Coronary artery (tissue), 2 donors: Measurements from ENCODE around the gene ASCC1.

Experiments used
- DNase-seq: peaks from one replicate; pipeline ENCODE4 v3.0.0-alpha.2; 2017; ENCODE audit warnings: low spot score
- H3K27ac ChIP-seq, 2 donors: fragments of 200-600 bp; sonication (generic); one replicate each; pipeline ENCODE4 v1.5.1; 2016 to 2019
- H3K4me3 ChIP-seq: fragments of 200-600 bp; sonication (generic); 2 replicates; pipeline ENCODE4 v1.5.1; 2016; ENCODE audit warnings: mild to moderate bottlenecking, moderate library complexity
- TF ChIP-seq, protein P1 (sequence below): fragments of 200-600 bp; sonication (generic); IDR thresholded peaks from one replicate; pipeline ENCODE4 v1.5.1; 2019; ENCODE audit warnings: antibody characterized with exemption

Gene ASCC1

GRCh38 chr10:72260239-72260975 is 44.3 kb upstream of the ASCC1 start:
- peak overlapping the region; percentile 73 for H3K4me3 ChIP-seq
- H3K27ac ChIP-seq = peak overlapping the region; percentile 94
- TF ChIP-seq, protein P1, sequence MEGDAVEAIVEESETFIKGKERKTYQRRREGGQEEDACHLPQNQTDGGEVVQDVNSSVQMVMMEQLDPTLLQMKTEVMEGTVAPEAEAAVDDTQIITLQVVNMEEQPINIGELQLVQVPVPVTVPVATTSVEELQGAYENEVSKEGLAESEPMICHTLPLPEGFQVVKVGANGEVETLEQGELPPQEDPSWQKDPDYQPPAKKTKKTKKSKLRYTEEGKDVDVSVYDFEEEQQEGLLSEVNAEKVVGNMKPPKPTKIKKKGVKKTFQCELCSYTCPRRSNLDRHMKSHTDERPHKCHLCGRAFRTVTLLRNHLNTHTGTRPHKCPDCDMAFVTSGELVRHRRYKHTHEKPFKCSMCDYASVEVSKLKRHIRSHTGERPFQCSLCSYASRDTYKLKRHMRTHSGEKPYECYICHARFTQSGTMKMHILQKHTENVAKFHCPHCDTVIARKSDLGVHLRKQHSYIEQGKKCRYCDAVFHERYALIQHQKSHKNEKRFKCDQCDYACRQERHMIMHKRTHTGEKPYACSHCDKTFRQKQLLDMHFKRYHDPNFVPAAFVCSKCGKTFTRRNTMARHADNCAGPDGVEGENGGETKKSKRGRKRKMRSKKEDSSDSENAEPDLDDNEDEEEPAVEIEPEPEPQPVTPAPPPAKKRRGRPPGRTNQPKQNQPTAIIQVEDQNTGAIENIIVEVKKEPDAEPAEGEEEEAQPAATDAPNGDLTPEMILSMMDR = no peak
- DNase-seq = peak; percentile 90

DNA sequence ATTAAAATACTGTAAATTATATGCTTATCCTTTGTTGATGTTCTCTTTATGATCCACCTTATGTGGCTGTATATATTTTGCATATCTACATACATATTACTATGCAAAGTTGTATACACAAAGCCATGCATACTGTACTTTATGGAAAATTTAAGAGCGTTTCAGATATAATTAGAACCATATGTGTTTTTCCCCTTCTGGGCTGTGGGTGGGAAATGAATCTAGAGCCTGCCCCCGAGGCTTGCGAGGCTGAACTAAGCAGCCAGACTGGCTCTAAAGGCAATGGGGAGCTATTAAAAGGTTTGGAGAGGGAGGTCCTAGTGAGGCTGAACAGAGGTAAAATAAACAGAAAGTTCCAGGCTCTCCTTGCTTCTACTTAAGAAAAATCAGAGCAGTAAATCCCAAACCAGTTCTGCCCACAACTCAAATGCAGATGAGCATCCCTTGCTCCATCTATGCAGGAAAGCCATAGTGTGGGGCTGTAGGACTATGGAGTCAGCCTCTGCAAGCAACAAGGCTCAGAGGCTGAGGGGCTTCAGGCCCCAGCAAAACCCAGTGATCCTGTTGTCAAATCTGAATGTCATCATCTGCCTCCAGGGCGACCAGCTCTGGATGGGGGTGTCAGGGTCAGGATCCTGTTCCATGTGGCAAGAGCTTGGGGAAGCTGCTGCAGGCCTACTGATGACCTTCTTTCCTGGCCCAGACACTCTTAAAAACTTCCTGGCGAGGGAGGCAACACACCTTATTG is 43.6 kb upstream of the ASCC1 start:
- no peak for DNase-seq
- Histone ChIP-seq H3K4me3 (no peak overlapping the region), H3K27ac (peak overlapping the region; percentile 94)
- TF ChIP-seq, protein P1 = no peak

DNA sequence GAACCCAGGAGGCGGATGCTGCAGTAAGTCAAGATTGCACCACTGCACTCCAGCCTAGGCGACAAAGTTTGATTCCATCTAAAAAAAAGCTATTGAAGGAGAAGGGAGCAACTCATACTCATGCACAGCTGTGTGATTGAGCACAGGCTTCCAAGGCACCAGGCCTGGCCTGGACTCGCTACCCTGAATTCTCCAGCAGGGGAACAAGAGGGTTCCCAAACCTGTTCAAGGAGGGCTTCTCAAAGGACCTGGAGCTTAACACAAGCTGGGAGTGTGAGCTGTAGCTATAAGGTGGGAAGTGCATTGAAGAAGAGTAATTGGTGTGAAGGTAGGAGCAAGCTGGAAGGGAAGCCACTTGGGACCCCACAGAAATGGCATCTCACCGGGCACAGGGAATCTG is 42.5 kb upstream of the ASCC1 start:
- peak overlapping the region; percentile 94 for H3K27ac ChIP-seq
- no peak overlapping the region for H3K4me3 ChIP-seq
- DNase-seq = no peak
- TF ChIP-seq, protein P1 = no peak

- Histone ChIP-seq H3K27ac (peak overlapping the region; percentile 77 to 87), H3K4me3 (no peak overlapping the region)
- no peak for DNase-seq
- TF ChIP-seq, protein P1 = no peak
These were observed 41.2 kb upstream of the ASCC1 start for GRCh38 chr10:72257051-72257892.

DNA sequence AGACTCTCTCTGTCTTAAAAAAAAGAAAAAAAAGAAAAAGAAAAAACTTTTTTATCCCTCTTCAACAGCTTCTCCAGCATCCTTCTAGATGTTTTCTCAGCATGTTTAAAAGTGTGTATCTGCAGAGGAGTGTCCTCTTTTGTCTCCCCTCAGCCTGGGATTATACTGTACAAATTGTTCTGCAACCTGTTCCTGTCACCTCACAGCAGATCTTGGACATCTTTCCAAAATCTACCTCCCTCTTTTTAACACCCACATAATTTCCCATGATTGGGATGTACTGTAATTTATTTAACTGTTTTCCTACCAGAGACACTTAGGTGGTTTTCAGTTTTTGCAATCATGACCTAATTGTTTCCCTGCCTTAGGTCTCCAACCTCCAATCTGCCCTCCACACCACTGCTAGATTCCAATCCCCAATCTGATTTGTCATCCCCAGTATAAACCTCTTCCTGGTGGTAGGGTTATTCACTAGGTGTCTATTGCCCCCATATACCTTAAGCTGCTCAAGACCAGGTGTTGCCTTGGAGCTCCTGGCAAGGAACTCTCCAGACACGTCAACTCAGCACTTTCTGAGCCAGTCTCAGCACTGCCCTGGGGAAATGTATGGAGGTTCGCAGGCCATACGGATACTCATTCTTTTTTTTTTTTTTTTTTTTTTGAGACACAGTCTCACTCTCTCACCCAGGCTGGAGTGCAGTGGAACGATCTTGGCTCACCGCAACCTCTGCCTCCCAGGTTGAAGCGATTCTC is 40.1 kb upstream of the ASCC1 start:
- Histone ChIP-seq H3K27ac (peak overlapping the region; percentile 87 to 96), H3K4me3 (no peak overlapping the region)
- TF ChIP-seq, protein P1 = no peak
- DNase-seq = no peak

- Histone ChIP-seq H3K4me3 (peak overlapping the region; percentile 40), H3K27ac (peak overlapping the region; percentile 87 to 96)
- DNase-seq = peak; percentile 97
- TF ChIP-seq, protein P1 = no peak
These were observed 38.9 kb upstream of the ASCC1 start for GRCh38 chr10:72254813-72255568.
